WTC11 (cell line): Measurements from ENCODE around the gene TCP11. TPM values are rescaled to one million over a fixed set of nuclear protein-coding genes. Genes with fewer than 3 reads are reported as not detected.

Experiments used
- ATF1 ChIP-seq: sonication (generic); formaldehyde crosslinking; IDR thresholded peaks from 2 replicates; pipeline ENCODE4 v1.8.1; 2023; ENCODE audit warnings: mild to moderate bottlenecking, moderate library complexity, missing genetic modification reagents
- ATF6 ChIP-seq: sonication (generic); formaldehyde crosslinking; IDR thresholded peaks from 2 replicates; pipeline ENCODE4 v1.8.1; 2023; ENCODE audit warnings: mild to moderate bottlenecking, missing genetic modification reagents
- CDX4 ChIP-seq: fragments of 250-450 bp; sonication (Bioruptor Pico); IDR thresholded peaks from 2 replicates; pipeline ENCODE4 v1.9.0; 2021; ENCODE audit warnings: moderate library complexity, mild to moderate bottlenecking, inconsistent platforms, borderline replicate concordance
- CREM ChIP-seq: sonication (generic); formaldehyde crosslinking; IDR thresholded peaks from 2 replicates; pipeline ENCODE4 v1.8.1; 2022; ENCODE audit warnings: mild to moderate bottlenecking, missing genetic modification reagents, moderate library complexity
- EMX1 ChIP-seq: fragments of 250-450 bp; sonication (Bioruptor Pico); IDR thresholded peaks from 2 replicates; pipeline ENCODE4 v1.8.0; 2021; ENCODE audit warnings: mild to moderate bottlenecking
- ESRRA ChIP-seq: sonication (generic); formaldehyde crosslinking; IDR thresholded peaks from 2 replicates; pipeline ENCODE4 v1.8.1; 2022; ENCODE audit warnings: mild to moderate bottlenecking, missing genetic modification reagents, borderline replicate concordance
- FOXK1 ChIP-seq: sonication (generic); formaldehyde crosslinking; IDR thresholded peaks from 2 replicates; pipeline ENCODE4 v1.8.0; 2022; ENCODE audit warnings: mild to moderate bottlenecking, moderate library complexity, missing genetic modification reagents
- GRHL2 ChIP-seq: fragments of 250-450 bp; sonication (Bioruptor Pico); IDR thresholded peaks from 2 replicates; pipeline ENCODE4 v1.8.0; 2022; ENCODE audit warnings: mild to moderate bottlenecking, moderate library complexity; ENCODE audit not compliant: insufficient replicate concordance, severe bottlenecking
- GTF2I ChIP-seq: fragments of 250-450 bp; sonication (Bioruptor Pico); conservative IDR thresholded peaks from 2 replicates; pipeline ENCODE4 v1.4.0; 2021; ENCODE audit warnings: mild to moderate bottlenecking
- JAZF1 ChIP-seq: fragments of 250-450 bp; sonication (Bioruptor Pico); IDR thresholded peaks from 2 replicates; pipeline ENCODE4 v1.9.0; 2021; ENCODE audit warnings: moderate library complexity, mild to moderate bottlenecking, inconsistent platforms
- MAX ChIP-seq: sonication (generic); formaldehyde crosslinking; IDR thresholded peaks from 2 replicates; pipeline ENCODE4 v1.8.0; 2022; ENCODE audit warnings: mild to moderate bottlenecking, missing genetic modification reagents
- MYBL2 ChIP-seq: sonication (generic); formaldehyde crosslinking; IDR thresholded peaks from 2 replicates; pipeline ENCODE4 v1.8.1; 2023; ENCODE audit warnings: mild to moderate bottlenecking, moderate library complexity, missing genetic modification reagents
- NR1H2 ChIP-seq: sonication (generic); formaldehyde crosslinking; IDR thresholded peaks from 2 replicates; pipeline ENCODE4 v1.9.0; 2021; ENCODE audit warnings: mild to moderate bottlenecking, moderate library complexity, missing genetic modification reagents
- RELA ChIP-seq: sonication (generic); formaldehyde crosslinking; IDR thresholded peaks from 2 replicates; pipeline ENCODE4 v1.8.1; 2022; ENCODE audit warnings: missing genetic modification reagents, mild to moderate bottlenecking, borderline replicate concordance
- USF2 ChIP-seq: sonication (generic); formaldehyde crosslinking; IDR thresholded peaks from 2 replicates; pipeline ENCODE4 v1.8.1; 2023; ENCODE audit warnings: mild to moderate bottlenecking, missing genetic modification reagents, moderate library complexity
- ZBTB21 ChIP-seq: sonication (generic); formaldehyde crosslinking; IDR thresholded peaks from 2 replicates; pipeline ENCODE4 v1.8.1; 2023; ENCODE audit warnings: mild to moderate bottlenecking, missing genetic modification reagents, borderline replicate concordance
- ZNF532 ChIP-seq: fragments of 250-450 bp; sonication (Bioruptor Pico); IDR thresholded peaks from 2 replicates; pipeline ENCODE4 v1.9.0; 2021; ENCODE audit warnings: mild to moderate bottlenecking, borderline replicate concordance
- ZNF671 ChIP-seq: fragments of 250-450 bp; sonication (Bioruptor Pico); IDR thresholded peaks from 2 replicates; pipeline ENCODE4 v1.8.0; 2021; ENCODE audit warnings: mild to moderate bottlenecking
- total RNA-seq: library from RNA; stranded (reverse); gene quantifications from 3 replicates; pipeline ENCODE4 v1.2.3, GENCODE V29; 2021
- TF ChIP-seq, protein P1 (sequence below): fragments of 250-450 bp; sonication (Bioruptor Pico); conservative IDR thresholded peaks from 2 replicates; pipeline ENCODE4 v1.9.0; 2021; ENCODE audit warnings: mild to moderate bottlenecking
- TF ChIP-seq, protein P2 (sequence below): sonication (generic); formaldehyde crosslinking; IDR thresholded peaks from 2 replicates; pipeline ENCODE4 v1.8.1; 2023; ENCODE audit warnings: mild to moderate bottlenecking, missing genetic modification reagents, borderline replicate concordance
- TF ChIP-seq, protein P3 (sequence below): sonication (generic); formaldehyde crosslinking; IDR thresholded peaks from 2 replicates; pipeline ENCODE4 v1.8.0; 2022; ENCODE audit warnings: mild to moderate bottlenecking, missing genetic modification reagents
- TF ChIP-seq, protein P4 (sequence below): sonication (generic); formaldehyde crosslinking; IDR thresholded peaks from 2 replicates; pipeline ENCODE4 v1.8.0; 2022; ENCODE audit warnings: mild to moderate bottlenecking, missing genetic modification reagents

TCP11 gene
- total RNA-seq, 1 experiment from 2014 or later = not detected

DNA sequence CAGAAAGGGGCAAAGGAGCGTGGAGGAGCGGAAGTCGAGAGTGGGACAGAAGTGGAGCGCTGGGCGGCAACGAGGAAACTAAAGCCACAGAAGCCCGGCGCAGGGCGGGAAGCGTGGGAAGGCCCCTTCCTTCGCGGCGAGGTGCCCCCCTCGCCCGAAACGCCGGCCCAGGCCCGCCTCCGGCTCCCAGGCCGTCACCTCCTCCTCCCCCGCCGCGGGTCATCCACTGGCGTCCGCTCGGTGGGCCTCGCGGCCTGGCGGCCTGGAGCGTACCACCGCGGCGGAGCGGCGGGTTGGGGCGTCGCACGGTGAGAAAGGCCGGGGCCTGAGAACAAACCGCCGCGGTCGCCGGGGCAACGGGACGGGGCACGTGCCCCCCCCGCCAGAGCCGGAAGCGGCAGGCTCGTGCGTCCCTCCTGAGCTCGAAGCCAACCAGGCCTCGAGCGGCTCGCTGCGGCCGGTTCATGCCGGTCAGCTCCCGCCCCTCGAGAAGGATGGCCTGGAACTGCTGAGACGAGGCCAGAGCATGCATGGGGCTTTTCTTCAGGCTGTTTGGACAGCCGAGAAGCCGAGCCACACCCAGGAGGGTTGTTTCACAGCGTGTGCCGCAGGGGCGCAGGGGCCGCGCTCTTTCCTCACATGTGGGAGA is at the start of gene TCP11 (continued):
- TF ChIP-seq, protein P1, sequence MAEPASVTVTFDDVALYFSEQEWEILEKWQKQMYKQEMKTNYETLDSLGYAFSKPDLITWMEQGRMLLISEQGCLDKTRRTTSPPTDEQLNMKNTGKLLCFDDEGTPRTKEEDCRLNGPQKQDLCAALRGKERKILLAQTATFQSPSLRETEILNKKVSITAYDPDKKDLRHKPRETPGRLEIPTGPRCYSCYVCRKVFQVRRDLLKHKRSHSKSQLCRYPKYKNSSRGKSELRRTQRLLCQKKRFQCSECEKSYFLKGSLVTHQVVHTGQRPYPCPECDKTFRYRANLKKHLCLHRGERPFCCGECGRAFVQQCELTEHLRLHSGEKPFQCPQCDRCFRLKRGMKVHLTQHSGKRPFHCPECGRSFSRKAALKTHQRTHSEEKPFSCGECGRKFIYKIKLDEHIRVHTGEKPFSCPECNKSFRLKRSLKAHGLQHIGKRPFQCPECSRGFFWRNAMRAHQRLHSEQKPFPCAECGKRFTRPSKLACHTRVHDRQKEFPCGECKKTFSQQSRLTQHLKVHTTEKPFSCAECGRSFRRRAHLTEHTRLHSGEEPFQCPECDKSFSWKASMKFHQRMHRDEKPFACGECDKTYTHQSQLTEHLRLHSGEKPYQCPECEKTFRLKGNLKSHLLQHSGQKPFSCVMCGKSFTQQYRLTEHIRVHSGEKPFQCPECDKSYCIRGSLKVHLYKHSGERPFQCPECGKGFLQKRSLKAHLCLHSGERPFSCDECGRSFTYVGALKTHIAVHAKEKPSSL (CRISPR knock-in tag) = no peak
- TF ChIP-seq, protein P2, sequence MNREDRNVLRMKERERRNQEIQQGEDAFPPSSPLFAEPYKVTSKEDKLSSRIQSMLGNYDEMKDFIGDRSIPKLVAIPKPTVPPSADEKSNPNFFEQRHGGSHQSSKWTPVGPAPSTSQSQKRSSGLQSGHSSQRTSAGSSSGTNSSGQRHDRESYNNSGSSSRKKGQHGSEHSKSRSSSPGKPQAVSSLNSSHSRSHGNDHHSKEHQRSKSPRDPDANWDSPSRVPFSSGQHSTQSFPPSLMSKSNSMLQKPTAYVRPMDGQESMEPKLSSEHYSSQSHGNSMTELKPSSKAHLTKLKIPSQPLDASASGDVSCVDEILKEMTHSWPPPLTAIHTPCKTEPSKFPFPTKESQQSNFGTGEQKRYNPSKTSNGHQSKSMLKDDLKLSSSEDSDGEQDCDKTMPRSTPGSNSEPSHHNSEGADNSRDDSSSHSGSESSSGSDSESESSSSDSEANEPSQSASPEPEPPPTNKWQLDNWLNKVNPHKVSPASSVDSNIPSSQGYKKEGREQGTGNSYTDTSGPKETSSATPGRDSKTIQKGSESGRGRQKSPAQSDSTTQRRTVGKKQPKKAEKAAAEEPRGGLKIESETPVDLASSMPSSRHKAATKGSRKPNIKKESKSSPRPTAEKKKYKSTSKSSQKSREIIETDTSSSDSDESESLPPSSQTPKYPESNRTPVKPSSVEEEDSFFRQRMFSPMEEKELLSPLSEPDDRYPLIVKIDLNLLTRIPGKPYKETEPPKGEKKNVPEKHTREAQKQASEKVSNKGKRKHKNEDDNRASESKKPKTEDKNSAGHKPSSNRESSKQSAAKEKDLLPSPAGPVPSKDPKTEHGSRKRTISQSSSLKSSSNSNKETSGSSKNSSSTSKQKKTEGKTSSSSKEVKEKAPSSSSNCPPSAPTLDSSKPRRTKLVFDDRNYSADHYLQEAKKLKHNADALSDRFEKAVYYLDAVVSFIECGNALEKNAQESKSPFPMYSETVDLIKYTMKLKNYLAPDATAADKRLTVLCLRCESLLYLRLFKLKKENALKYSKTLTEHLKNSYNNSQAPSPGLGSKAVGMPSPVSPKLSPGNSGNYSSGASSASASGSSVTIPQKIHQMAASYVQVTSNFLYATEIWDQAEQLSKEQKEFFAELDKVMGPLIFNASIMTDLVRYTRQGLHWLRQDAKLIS (CRISPR knock-in tag) = no peak
- TF ChIP-seq USF2 (CRISPR knock-in tag) (peak; percentile 43; the same call in 1 of the 2 replicates), CREM (CRISPR knock-in tag) (no peak), MAX (peak; percentile 95), JAZF1 (CRISPR knock-in tag) (no peak), ZBTB21 (no peak), ATF6 (CRISPR knock-in tag) (no peak), NR1H2 (no peak), RELA (no peak), CDX4 (CRISPR knock-in tag) (no peak), ESRRA (CRISPR knock-in tag) (no peak), FOXK1 (CRISPR knock-in tag) (no peak), GRHL2 (CRISPR knock-in tag) (no peak), GTF2I (CRISPR knock-in tag) (no peak), ZNF671 (no peak), MYBL2 (CRISPR knock-in tag) (no peak), EMX1 (CRISPR knock-in tag) (no peak), ATF1 (CRISPR knock-in tag) (no peak), ZNF532 (CRISPR knock-in tag) (no peak)
- TF ChIP-seq, protein P3, sequence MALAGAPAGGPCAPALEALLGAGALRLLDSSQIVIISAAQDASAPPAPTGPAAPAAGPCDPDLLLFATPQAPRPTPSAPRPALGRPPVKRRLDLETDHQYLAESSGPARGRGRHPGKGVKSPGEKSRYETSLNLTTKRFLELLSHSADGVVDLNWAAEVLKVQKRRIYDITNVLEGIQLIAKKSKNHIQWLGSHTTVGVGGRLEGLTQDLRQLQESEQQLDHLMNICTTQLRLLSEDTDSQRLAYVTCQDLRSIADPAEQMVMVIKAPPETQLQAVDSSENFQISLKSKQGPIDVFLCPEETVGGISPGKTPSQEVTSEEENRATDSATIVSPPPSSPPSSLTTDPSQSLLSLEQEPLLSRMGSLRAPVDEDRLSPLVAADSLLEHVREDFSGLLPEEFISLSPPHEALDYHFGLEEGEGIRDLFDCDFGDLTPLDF = 0 out of 2 replicates have a peak, but pooled peaks have one; percentile 27
- TF ChIP-seq, protein P4, sequence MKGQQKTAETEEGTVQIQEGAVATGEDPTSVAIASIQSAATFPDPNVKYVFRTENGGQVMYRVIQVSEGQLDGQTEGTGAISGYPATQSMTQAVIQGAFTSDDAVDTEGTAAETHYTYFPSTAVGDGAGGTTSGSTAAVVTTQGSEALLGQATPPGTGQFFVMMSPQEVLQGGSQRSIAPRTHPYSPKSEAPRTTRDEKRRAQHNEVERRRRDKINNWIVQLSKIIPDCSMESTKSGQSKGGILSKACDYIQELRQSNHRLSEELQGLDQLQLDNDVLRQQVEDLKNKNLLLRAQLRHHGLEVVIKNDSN (CRISPR knock-in tag) = peak; percentile 50; the same call in 1 of the 2 replicates
- TF ChIP-seq, all 79 proteins: peak for 10
